Adrenal gland (tissue), 5 donors: ENCODE data around the gene HEYL.

Experiments
- CTCF ChIP-seq, 6 experiments: fragments of 450-650 bp in 4 of 6; fragments of 200-600 bp in 2 of 6; sonication (generic) in 1 of 6; IDR thresholded peaks; 1 replicate in 5 of 6; 2 replicates in 1 of 6; pipeline versions ENCODE4 v1.5.1 to v1.8.0; 2016 to 2021; ENCODE audit warnings: antibody characterized with exemption in 6 of 6, mild to moderate bottlenecking in 2 of 6, moderate library complexity in 1 of 6
- POLR2A ChIP-seq, 2 donors: fragments of 450-650 bp; IDR thresholded peaks; one replicate each; pipeline ENCODE4 v1.6.1; 2017; ENCODE audit warnings: antibody characterized with exemption in 2 of 2, mild to moderate bottlenecking in 2 of 2, moderate library complexity in 1 of 2
- donor health status: DM: no; HTN: no; CAD: no.

- no peak for TF ChIP-seq POLR2A (IDR thresholded peaks at IDR 0.05)
- TF ChIP-seq CTCF (IDR thresholded peaks at IDR 0.05), result no peak
These were observed 16.4 kb downstream of the HEYL start for GRCh38 chr1:39623053-39623452.
